B cell (primary cell): ENCODE results near the gene SWSAP1.
"Not testable (repeated sequence)": the region's sequence is repeated elsewhere in the genome, so short reads cannot be mapped to it uniquely, and the experiment has no call there.

ENCODE experiments used
- CTCF ChIP-seq: fragments of 200-600 bp; IDR thresholded peaks from one replicate; pipeline ENCODE4 v1.8.0; 2022; ENCODE audit warnings: antibody characterized with exemption, mild to moderate bottlenecking
- EZH2 ChIP-seq: IDR thresholded peaks from 2 replicates; pipeline ENCODE4 v1.6.1; 2012; ENCODE audit warnings: borderline replicate concordance, low read depth, mild to moderate bottlenecking, moderate library complexity, low read length; ENCODE audit not compliant: insufficient read depth, poor library complexity, severe bottlenecking

DNA sequence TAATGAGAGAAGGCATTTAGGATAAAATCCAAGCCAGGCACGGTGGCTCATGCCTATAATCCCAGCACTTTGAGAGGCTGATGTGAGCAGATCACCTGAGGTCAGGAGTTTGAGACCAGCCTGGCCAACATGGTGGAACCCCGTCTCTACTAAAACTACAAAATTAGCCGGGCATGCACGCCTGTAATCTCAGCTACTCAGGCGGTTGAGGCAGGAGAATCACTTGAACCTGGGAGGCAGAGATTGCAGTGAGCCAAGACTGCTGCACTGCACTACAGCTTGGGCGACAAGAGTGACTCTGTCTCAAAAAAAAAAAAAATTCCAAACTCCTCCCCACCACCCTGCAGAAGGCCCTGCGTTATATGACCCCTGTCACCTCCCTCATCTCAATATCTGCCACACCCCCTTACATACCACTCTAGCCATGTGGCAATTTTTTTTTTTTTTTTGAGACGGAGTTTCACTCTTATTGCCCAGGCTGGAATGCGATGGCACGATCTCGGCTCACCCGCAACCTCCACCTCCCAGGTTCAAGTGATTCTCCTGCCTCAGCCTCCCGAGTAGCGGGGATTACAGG is 4.9 kb downstream of the SWSAP1 start:
- not testable (repeated sequence) for TF ChIP-seq EZH2, CTCF
